PC-9 (cell line): ENCODE data around the gene RUBCN. TPM values are rescaled to one million over a fixed set of nuclear protein-coding genes. Genes with fewer than 3 reads are reported as not detected.

Experiments used
- BruUV-seq: library from RNA; stranded (reverse); fragments of 400-500 nt; replicated peaks from 2 replicates; lab custom pipeline; 2021; lab: Mats Ljungman, UMichigan
- CTCF ChIA-PET: fragments of 300-600 bp; sonication (Branson Sonifier 250); formaldehyde crosslinking; loops from one replicate; lab custom pipeline; 2022; ENCODE audit warnings: antibody characterized with exemption; lab: Charles Lee
- POLR2A ChIA-PET: fragments of 300-600 bp; sonication (Branson Sonifier 250); formaldehyde crosslinking; loops from one replicate; lab custom pipeline; 2022; ENCODE audit warnings: antibody characterized with exemption; ENCODE audit not compliant: unreplicated experiment; lab: Charles Lee
- DNase-seq, 2 experiments: peaks; one replicate each; pipeline versions ENCODE4 v3.0.0 to v3.0.0-alpha.2; 2015 to 2022; ENCODE audit warnings: mixed read lengths in 1 of 2
- H2AFZ ChIP-seq: fragments of 200-600 bp; sonication (generic); 2 replicates; pipeline ENCODE4 v1.8.1; 2017; ENCODE audit warnings: antibody characterized with exemption
- H3F3A ChIP-seq: fragments of 200-600 bp; sonication (generic); 2 replicates; pipeline ENCODE4 v1.8.1; 2017; ENCODE audit warnings: antibody characterized with exemption, mild to moderate bottlenecking, low read depth; ENCODE audit not compliant: insufficient read depth
- H3K27ac ChIP-seq: fragments of 200-600 bp; sonication (generic); 2 replicates; pipeline ENCODE4 v1.6.1; 2016; ENCODE audit warnings: mixed run types
- H3K27me3 ChIP-seq: fragments of 200-600 bp; sonication (generic); 2 replicates; pipeline ENCODE4 v1.6.1; 2016; ENCODE audit warnings: low read depth, mixed run types; ENCODE audit not compliant: insufficient read depth
- H3K36me3 ChIP-seq: fragments of 200-600 bp; sonication (generic); 2 replicates; pipeline ENCODE4 v1.6.1; 2016; ENCODE audit warnings: low read depth, mixed run types
- H3K4me1 ChIP-seq: fragments of 200-600 bp; sonication (generic); replicated peaks from 2 replicates; pipeline ENCODE4 v1.6.1; 2016; ENCODE audit warnings: mixed run types; ENCODE audit not compliant: insufficient read depth
- H3K4me2 ChIP-seq: fragments of 200-600 bp; sonication (generic); 2 replicates; pipeline ENCODE4 v1.6.1; 2017; ENCODE audit warnings: mixed run types
- H3K4me3 ChIP-seq: fragments of 200-600 bp; sonication (generic); 2 replicates; pipeline ENCODE4 v1.6.1; 2016; ENCODE audit warnings: mixed run types
- H3K79me2 ChIP-seq: fragments of 200-600 bp; sonication (generic); 2 replicates; pipeline ENCODE4 v1.6.1; 2017; ENCODE audit warnings: low read depth, mixed run types
- H3K9me2 ChIP-seq: fragments of 200-600 bp; sonication (generic); 2 replicates; pipeline ENCODE4 v1.8.1; 2017; ENCODE audit warnings: mild to moderate bottlenecking; ENCODE audit not compliant: insufficient read depth
- H3K9me3 ChIP-seq: fragments of 200-600 bp; sonication (generic); 2 replicates; pipeline ENCODE4 v1.8.1; 2016; ENCODE audit warnings: low read depth; ENCODE audit not compliant: insufficient read depth
- H4K20me1 ChIP-seq: fragments of 200-600 bp; sonication (generic); 2 replicates; pipeline ENCODE4 v1.8.1; 2017; ENCODE audit not compliant: insufficient read depth
- CTCF ChIP-seq: fragments of 200-600 bp; sonication (generic); conservative IDR thresholded peaks from 2 replicates; pipeline ENCODE4 v1.6.1; 2017; ENCODE audit warnings: mixed run types, antibody characterized with exemption, mild to moderate bottlenecking, moderate library complexity
- EZH2 ChIP-seq: fragments of 200-600 bp; sonication (generic); IDR thresholded peaks from 2 replicates; pipeline ENCODE4 v1.8.0; 2017; ENCODE audit warnings: antibody characterized with exemption, low read depth
- intact Hi-C: fragments of 100-400 bp; cut with micrococcal nuclease; formaldehyde crosslinking; loops from one replicate; pipeline ENCODE4 v1.10.0; 2022; ENCODE audit not compliant: unreplicated experiment
- total RNA-seq: library from RNA; stranded (reverse); gene quantifications from 2 replicates; pipeline ENCODE4 v1.2.3, GENCODE V29; 2021

The RUBCN gene
- total RNA-seq, 1 experiment from 2014 or later, result 34.2 TPM

- no peak overlapping the region for H3K4me3 ChIP-seq
Observed at GRCh38 chr3:197758512-197758911, 21.8 kb upstream of the RUBCN start.

DNA sequence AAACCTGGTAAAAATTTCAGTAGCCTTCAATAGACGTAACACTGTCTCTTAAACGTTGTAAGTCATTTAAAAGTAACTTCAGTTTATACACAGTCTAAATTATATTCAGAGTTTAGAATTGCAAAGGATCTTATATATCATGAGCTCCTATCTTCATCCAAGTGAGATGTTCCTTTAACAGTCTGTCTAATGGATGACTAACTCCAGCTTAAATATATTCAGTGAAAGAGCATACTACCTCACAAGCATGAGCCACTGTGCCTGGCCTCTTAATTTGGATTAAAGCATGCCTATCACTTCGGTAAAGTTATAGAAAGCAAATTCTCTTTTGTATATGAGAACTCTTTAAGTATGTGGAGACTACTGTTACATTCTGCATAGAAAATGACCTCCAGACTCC, 20.0 kb upstream of the RUBCN start:
- DNase-seq, result no peak
- CTCF ChIA-PET, result interaction anchor here (0.6 kb wide), 1 partner anchor 1913 kb away, joined by 3 read pairs; no protein-coding TSS in a partner anchor
- BruUV-seq, result no TSS peak

More at GRCh38 chr3:197758512-197758911, 21.8 kb upstream of the RUBCN start:
- no peaks in the 10 kb centered on the region for H3K9me2 ChIP-seq
- H3K27me3 ChIP-seq, result no peaks in the 10 kb centered on the region
- no peaks in the 10 kb centered on the region for H3F3A ChIP-seq
- no peaks in the 10 kb centered on the region for H3K4me1 ChIP-seq
- DNase-seq, result no peak
- no TSS peak for BruUV-seq
- no peak overlapping the region for H2AFZ ChIP-seq
- no peaks in the 10 kb centered on the region for H3K9me3 ChIP-seq
- TF ChIP-seq EZH2, result no peak
- no peak for TF ChIP-seq CTCF
- ChIA-PET CTCF (no interaction called here), POLR2A (no interaction called here)
- peaks cover 44% of the 10 kb centered on the region for H3K79me2 ChIP-seq
- peaks cover 17% of the 10 kb centered on the region for H4K20me1 ChIP-seq
- peaks cover 43% of the 10 kb centered on the region for H3K36me3 ChIP-seq
- H3K4me2 ChIP-seq, result no peak overlapping the region
- H3K27ac ChIP-seq, result no peak overlapping the region
- intact Hi-C loops, result no loop called here

GRCh38 chr3:197753263-197753662, 16.6 kb upstream of the RUBCN start:
- H3K4me2 ChIP-seq, result peak overlapping the region; percentile 95; the same call in 1 of the 2 replicates
- no peak for DNase-seq
- peaks cover 25% of the 10 kb centered on the region for H3K4me1 ChIP-seq
- peaks cover 47% of the 10 kb centered on the region for H4K20me1 ChIP-seq
- intact Hi-C loops, result no loop called here
- H3F3A ChIP-seq, result peaks cover 50% of the 10 kb centered on the region
- no TSS peak for BruUV-seq
- H3K9me2 ChIP-seq, result no peaks in the 10 kb centered on the region
- peaks cover 15% of the 10 kb centered on the region; the same call in 1 of the 2 replicates for H3K36me3 ChIP-seq
- no peaks in the 10 kb centered on the region for H3K9me3 ChIP-seq
- H2AFZ ChIP-seq, result no peak overlapping the region
- TF ChIP-seq CTCF (no peak), EZH2 (no peak)
- no peak overlapping the region for H3K4me3 ChIP-seq
- POLR2A ChIA-PET, result no interaction called here
- H3K27me3 ChIP-seq, result no peaks in the 10 kb centered on the region
- H3K79me2 ChIP-seq, result peaks cover 64% of the 10 kb centered on the region
- H3K27ac ChIP-seq, result no peak overlapping the region
- CTCF ChIA-PET, result interaction anchor here (0.7 kb wide), 1 partner anchor 964 kb away, joined by 6 read pairs; no protein-coding TSS in a partner anchor

More for the DNA sequence above, 20.0 kb upstream of the RUBCN start:
- no peak overlapping the region for H2AFZ ChIP-seq
- TF ChIP-seq CTCF, result no peak
- TF ChIP-seq EZH2, result no peak
- peaks cover 33% of the 10 kb centered on the region for H3K36me3 ChIP-seq
- H3K27ac ChIP-seq, result no peak overlapping the region
- peaks cover 15% of the 10 kb centered on the region for H3F3A ChIP-seq
- intact Hi-C loops, result no loop called here
- H3K4me3 ChIP-seq, result no peak overlapping the region
- peaks cover 62% of the 10 kb centered on the region for H3K79me2 ChIP-seq
- POLR2A ChIA-PET, result no interaction called here
- no peaks in the 10 kb centered on the region for H3K9me2 ChIP-seq
- H3K4me2 ChIP-seq, result no peak overlapping the region
- H3K4me1 ChIP-seq, result peaks cover 13% of the 10 kb centered on the region
- H4K20me1 ChIP-seq, result peaks cover 34% of the 10 kb centered on the region
- H3K9me3 ChIP-seq, result no peaks in the 10 kb centered on the region
- H3K27me3 ChIP-seq, result no peaks in the 10 kb centered on the region
